HUDEP-2 (cell line): ENCODE results near the gene GP1BB.

Source experiments
- DNase-seq, 76 experiments: peaks; one replicate each; lab custom pipeline; 2025; ENCODE audit not compliant: unreplicated experiment in 76 of 76; lab: John Stamatoyannopoulos, UW

Gene GP1BB

DNA sequence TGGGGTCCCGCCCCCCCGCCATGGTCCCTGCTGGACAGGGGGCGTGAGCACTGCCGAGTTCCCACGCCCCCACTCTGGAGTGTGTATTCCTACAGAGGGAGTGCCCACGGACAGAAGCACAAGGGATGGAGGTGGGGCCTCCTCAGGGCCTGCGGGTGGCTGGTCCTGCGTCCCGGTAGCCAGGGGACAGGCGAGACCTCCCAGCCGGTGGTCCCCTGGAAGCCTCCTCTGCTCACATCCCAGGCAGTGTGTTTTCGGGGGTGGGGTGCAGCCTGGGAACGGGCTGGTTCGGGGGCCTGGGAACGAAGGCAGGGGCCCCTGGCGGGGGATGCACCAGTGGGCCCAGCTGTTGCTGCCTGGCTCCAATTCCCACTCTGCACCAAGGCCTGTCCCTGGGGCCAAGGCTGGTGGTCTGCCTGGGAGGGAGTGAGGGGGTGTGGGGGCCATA lies 16.1 kb downstream of the GP1BB start:
- no peak for DNase-seq

DNA sequence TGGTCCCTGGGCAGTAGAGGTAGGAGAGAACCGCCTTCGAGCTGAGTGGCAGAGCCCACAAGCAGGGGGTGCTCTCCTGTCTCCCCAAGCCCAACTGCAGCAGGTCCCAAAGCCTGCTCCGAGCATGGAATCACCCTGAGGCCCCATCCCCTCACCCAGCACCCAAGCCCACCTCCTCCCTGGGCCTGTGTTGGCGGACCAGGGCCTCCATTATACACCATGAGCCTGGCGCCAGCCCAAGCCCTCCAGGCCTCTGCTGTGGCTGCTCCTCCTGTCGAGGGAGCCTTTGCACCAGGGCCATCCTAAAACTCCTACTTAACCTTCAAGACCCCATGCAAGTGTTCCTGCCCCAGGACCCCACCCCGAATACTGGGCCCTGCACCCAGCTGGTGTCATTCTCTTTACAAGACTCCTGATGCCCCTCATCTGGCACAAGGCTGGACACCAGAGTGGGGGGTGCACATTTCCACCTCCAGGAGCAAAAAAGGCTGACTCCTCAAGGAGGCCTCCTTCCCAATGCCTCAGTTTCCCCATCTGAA lies 16.6 kb downstream of the GP1BB start:
- no peak for DNase-seq

DNA sequence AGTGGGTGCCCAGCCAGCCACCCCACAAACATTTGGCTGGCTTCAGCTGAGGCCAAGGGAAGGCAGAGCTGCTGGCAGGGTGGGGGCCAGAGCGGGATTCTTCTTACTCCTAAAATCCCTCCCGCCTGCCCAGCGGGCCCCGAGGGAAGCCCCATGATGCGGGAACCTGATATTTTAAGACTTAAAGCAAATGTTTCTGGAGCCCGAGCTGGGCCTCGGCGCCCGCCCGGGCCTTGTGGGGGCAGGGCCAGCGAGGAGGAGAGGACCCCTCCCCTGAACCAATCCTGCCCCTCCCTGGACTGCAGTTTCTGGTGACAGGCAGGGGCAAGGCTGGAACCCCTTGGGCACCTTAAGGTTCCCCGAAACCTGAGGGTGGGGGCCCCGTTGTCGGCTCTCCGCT lies 17.2 kb downstream of the GP1BB start:
- DNase-seq: no peak

DNA sequence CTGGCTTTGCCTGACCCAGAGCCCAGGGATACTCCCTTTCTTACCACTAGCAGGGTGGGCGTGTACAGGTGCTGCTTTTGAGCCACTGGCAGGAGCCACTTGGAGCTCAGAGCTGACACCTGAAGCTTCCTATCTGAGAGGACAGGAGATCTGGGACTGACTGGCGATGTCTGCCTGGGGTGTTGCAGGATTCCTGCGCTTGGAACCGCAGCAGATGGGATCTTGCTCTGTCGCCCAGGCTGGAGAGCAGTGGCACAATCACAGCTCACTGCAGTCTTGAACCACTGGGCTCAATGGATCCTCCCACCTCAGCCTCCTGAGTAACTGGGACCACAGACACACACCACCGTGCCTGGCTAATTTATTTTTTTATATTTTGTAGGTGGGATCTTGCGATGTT lies 17.7 kb downstream of the GP1BB start:
- no peak for DNase-seq

DNA sequence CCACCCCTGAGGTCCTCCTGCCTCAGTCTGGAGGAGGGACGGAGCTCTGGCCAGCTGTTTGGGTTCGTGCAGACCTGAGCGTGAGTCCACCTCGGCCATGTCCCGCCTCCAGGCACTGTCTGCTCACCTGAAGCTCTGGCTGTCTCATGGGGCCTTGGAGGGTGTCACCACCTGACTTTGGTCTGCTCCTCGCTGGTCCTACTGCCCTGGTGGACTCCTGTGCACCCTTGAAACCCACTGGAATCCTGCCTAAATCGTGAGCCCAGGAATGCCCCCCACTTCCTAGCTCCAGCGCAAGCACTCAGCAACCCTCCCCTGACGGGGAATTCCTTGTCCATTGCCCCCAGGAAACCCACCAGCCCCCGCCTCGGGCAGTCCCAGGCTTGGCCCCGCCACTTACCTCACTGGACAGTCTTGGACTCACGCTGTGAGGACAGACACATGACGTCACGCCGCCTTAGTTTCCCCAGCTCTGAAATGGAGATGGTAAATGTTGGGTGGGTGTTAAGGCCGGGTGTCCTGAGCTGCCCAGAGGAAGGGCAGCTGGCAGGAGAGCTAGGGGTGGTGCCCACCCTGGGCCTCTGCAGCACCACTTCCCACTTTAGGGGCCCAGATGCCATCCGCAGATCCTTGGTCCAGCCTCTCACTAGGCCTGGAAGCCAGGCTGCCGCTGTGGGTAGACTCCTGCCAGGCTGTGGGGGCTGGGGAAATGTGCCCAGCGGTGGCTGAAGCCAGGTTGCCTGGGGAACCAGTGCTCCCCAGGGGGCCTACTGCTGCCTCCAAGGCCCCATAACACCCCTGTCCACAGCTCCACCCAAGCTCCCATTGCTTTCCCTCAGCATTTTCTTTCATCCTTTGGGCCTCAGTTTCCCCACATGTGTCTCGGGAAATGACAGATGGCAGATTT lies 19.1 kb downstream of the GP1BB start:
- no peak for DNase-seq

DNA sequence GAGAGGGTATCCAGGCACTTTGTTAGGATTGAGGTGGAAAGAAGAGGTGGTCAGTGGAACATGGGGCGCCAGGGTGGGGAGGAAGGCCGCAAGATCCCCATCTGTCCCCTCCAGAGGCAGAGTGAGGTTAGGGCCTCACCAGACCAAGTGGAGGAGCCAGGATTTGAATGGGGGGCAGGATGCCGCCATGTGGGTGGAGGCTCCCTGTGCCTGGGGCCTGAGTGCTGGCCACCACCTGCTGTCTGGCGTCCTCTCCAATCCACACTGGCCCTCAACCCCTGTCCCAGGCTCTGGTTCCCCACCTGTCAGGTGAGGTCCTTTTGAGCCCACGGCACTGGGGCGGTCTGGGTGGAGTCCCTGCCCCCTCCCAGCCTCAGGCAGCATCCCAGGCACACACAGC lies 19.7 kb downstream of the GP1BB start:
- no peak for DNase-seq

DNA sequence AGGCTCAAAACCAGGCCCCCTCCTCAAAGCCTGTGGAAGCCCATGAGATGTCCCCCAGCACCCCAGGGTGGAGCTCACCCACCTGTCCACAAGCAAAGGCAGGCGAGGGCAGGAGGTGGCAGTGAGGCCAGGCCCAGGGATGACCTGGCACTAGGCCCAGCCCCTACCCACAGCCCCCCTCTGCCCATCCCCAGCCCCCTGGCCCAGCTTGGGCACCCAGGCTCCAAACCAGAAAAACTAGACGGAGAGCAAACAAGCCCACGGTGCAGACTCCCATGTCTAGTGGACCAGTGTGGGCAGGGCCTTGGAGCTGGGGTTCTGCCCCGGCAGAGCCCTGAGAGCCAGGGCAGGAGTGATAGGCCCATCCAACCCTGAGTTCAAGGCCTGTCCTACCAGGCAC lies 20.3 kb downstream of the GP1BB start:
- DNase-seq: no peak

DNA sequence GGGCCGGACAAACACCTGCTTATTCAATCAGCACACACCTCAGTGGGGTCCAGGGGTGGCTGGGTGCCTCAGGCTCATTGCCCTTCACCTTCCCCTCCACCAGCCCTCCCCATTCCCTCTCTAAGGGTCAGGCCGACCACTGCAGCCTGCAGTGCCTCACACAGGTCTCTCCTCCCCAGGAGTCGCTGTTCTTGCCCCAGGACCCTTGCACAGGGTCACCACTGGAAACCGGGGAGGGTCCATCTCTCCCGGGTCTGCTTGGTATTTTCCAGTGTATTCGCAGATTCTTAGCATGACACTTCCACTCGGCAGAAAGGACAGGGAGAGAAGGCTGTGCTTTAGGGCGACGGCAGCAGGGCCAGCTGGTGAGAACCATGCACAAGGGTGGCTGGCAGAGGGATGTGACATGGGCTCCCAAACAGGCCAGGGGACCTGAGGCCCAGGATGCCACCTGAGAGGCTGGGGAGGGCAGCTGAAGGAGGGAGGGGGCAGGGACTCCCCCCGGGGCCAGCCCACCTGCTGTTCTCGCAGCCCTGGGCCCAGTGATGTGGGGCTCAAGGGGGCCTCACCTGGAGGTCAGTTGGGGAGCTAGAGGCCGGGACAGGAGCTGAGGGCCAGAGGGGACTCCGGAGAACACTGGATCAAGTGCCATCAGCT lies 21.1 kb downstream of the GP1BB start:
- no peak for DNase-seq

GRCh38 chr22:19745155-19746101 lies 22.1 kb downstream of the GP1BB start:
- DNase-seq: no peak

DNA sequence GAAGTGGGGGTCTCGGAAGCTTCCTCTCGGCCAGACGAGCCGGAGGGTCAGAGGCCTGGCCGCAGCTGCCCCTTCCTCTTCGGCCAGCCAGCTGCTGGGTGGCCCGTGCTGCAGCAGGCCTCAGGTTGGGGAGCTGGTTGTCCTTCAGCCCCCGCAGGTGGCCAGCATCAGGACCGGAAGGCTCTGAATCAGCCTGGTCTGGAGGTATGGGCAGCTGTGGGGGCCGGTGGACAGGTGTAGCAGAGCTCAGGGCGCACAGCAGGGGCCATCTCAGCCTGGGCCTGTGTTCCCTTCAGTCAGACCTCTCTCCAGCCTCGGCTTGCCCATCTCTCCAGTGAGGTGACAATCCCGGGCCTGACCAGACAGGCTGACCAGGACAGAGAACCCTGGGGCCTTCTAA lies 23.4 kb downstream of the GP1BB start:
- DNase-seq: no peak

GRCh38 chr22:19747551-19747950 lies 24.2 kb downstream of the GP1BB start:
- DNase-seq: no peak

GRCh38 chr22:19748139-19748538 lies 24.8 kb downstream of the GP1BB start:
- DNase-seq: no peak

- no peak for DNase-seq
Measured at GRCh38 chr22:19748991-19749664, 25.8 kb downstream of the GP1BB start.

DNA sequence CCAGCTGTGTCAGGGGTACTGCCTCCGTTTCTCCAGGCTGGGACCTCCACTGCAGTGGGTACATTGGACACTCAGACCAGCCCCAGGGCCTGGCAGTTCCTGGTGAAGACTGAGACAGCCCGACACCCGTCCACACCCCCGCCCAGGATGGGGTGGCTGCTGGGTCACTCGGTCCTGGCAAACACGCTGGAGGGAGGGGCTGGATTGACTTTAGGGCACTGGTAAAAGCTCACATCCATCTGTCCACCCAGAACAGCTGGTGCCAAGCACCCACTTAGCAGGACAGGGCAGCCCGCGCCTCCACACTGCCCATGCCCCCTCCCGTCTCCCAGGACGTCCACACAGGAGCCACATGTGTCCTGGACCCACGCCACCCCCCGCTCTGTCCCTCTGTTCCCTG lies 26.5 kb downstream of the GP1BB start:
- no peak for DNase-seq

GRCh38 chr22:19750507-19751490 lies 27.5 kb downstream of the GP1BB start:
- DNase-seq: no peak

GRCh38 chr22:19751497-19752245 lies 28.3 kb downstream of the GP1BB start:
- no peak for DNase-seq

- DNase-seq: no peak
Measured at GRCh38 chr22:19753090-19753842, 29.9 kb downstream of the GP1BB start.
